GM21447 (cell line): ENCODE data around the gene RABEP1.
"Not testable (repeated sequence)": the region's sequence is repeated elsewhere in the genome, so short reads cannot be mapped to it uniquely, and the experiment has no call there.

Experiments used
- ATAC-seq: cut with Tn5 transposase; IDR thresholded peaks from one replicate; pipeline ENCODE4 v1.9.1; 2021; ENCODE audit not compliant: unreplicated experiment

The RABEP1 gene

DNA sequence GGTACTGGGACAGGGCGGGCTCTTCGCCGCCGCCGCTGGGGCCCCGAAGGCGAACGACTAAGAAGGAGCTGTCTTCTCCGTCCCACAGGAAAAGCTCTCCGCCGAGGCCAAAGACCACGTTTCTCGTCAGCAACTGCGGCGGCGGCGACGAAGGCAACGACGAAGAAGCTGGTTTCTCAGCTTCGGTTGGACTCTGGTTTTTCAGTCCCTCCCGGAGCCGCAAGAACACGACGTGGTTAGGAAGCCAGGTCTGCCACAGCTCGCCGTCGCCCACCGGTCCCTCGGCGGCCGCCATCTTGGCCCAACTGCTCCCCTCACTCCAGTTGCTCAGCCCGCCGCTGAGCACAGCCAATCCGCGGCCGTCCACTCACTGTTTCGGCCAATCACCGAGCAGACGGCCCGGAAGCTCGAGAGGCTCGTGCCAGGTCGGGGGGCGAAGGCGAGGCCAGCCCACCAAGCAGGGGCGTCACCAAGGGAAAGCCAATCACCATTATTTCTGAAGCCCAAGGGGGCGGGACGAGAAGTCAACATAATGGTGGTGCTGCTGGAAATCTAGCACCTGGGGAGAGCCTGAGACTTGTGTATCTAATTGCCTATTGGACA, 137.4 kb downstream of the RABEP1 start, which contains the start of gene NUP88:
Gene NUP88, minus strand, starts transcription at position 307 of the 603 bp plus-strand sequence. Its CDS starts 12 bp downstream, at position 295.
- ATAC-seq: peak; percentile 73

DNA sequence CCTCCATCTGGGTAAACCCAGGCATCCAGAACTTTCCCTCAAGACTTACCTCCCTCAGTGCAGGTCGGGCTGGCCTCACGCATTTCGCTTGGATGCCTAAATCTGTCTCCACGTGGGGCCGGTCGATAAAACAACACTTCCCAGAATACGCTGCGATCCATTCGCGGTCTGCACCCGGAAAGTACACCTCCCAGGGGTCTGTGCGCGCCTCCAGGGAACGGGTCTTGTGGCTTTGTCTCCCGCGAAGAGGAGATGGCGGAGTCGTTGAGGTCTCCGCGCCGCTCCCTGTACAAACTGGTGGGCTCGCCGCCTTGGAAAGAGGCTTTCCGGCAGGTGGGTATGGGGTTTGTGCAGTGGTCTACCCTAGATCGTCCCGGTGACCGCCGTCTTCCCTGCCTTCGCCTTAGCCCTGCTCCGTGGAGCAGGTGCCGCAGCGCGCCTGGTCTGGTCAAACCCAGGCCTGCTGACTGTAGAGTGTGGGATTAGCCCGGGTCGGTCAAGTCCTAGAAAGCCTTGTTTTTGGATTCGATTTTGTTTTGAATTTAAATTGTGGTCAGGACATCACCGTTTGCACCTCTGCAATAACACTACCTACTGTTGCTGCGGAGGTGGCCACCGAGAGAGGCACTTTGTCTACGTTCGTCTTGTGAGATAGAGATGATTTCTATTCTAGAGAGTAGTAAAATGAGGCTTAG, 138.0 kb downstream of the RABEP1 start, which contains the start of gene RPAIN:
Gene RPAIN, plus strand, starts transcription at position 224 of the 695 bp plus-strand sequence. Its CDS starts 29 bp downstream, at position 253.
- peak; percentile 57 for ATAC-seq

DNA sequence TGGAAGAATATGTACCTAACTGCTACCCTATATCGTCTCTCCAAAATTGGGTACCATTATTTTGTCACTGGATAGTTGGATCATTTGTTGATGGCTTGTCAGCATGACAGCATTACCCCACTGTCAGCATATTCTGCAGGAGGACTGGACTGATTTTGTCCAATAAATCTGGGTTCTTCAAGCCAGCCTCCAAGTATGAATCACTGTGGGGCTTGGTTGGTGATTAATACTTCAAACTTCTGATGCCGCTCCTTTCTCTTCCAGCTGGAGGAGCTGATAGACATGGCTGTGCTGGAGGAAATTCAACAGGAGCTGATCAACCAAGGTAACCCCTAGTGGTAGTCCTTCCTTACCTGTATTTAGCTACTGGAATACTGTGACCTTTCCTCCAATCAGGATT, 140.4 kb downstream of the RABEP1 start:
- no peak for ATAC-seq

DNA sequence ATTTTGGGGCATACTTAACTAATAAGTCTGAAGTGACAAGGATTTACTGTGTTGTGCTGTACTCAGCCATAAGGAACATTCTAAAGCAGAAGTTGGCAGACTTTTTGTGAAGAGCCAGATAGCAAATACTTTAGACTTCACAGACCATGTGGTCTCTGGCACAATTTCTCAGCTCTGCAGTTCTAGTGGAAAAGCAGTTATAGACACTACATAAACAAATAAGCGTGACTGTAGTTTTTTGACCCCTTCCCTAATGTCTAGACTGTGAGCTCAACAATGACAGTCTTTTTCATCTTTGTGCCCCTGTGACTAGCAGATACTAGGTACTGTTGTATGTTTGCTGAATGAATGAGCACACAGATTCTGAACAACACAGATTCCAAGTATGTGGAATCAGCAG, 142.8 kb downstream of the RABEP1 start:
- no peak for ATAC-seq

DNA sequence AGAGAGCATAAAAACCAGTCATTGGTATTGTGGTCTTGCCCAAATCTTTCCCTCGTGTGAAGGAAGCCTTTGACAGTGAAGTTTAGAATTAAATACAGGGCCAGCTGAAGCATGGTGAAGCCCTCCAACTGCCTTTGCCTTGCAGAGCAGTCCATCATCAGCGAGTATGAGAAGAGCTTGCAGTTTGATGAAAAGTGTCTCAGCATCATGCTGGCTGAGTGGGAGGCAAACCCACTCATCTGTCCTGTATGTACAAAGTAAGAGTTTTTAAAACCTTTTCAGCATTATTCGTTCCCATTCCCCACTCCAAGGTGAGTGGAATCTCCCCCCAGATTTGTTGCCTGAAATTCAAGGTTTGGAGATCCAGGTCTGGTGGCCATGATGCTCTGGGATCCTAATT, 143.7 kb downstream of the RABEP1 start:
- no peak for ATAC-seq

DNA sequence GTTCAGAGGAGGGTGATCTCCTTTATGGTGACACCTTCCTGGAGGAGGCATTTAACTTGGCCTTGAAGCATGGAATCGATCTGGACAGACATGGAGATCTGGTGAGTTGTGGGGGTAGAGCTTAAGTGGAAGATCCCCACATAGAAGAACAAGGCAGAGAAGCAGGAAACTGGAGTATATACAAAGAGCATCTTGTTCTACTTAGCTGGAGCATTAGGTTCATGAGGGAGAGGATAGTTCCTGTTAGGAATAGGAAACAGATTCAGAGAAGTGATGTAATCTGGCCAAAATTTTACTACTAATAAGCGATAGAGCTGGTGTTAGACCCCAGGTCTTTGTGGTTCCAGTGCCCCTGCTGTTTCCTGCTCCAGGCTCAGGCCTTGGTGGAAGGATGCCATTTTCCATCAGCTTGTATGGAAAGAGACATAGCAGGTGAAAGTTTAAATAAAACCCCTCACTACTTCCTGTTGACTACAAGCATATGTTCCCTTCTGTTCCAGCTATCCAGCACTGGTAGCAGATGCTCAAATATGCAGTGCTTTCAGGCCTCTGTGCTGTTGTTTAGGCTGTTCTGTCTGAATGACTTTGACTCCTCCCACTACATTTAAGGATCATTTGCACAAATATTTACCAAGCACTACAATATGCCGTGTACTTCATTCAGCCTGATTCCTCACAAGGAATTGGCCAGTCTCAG, 147.3 kb downstream of the RABEP1 start:
- ATAC-seq: no peak

DNA sequence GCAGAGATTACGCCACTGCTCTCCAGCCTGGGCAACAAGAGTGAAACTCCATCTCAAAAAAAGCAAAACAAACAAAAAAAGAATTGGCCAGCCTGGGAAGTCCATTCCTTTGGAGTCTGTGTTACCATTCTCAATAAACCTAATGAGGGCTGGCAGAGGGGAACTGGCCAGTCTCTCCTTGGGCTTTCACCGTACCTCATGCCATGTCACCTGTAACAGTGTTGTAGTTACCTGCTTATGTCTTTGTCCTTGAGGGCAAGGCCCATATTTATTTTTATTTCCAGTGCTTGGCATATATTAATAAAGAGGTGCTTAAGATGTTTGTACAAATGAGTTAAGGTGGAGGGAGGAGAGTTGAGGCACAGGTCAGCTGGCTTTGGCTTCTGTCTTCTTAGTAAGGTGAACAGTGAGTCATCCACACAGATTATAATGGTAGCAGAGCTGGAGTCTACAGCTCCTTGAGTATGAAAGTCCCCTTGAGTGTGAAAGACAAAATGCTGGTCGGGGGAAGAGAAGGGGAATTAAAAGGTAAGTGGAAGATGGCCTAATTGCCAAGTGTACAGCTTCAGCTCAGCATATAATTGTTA, 148.4 kb downstream of the RABEP1 start:
- no peak for ATAC-seq

DNA sequence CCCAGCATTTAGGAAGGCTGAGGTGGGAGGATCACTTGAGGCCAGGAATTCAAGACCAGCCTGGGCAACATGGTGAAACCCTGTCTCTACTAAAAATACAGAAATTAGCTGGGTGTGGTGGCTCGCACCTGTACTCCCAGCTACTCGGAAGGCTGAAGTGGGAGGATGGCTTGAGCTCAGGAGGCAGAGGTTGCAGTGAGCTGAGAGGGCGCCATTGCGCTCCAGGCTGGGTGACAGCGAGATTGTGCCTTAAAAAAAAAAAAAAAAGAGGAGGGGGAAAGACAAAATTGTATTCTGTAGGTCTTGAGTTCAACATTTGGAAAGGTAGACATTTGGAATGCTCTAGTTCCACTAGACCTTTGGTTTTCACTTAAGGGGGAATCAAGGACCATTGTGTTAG, 149.2 kb downstream of the RABEP1 start:
- ATAC-seq: not testable (repeated sequence)

DNA sequence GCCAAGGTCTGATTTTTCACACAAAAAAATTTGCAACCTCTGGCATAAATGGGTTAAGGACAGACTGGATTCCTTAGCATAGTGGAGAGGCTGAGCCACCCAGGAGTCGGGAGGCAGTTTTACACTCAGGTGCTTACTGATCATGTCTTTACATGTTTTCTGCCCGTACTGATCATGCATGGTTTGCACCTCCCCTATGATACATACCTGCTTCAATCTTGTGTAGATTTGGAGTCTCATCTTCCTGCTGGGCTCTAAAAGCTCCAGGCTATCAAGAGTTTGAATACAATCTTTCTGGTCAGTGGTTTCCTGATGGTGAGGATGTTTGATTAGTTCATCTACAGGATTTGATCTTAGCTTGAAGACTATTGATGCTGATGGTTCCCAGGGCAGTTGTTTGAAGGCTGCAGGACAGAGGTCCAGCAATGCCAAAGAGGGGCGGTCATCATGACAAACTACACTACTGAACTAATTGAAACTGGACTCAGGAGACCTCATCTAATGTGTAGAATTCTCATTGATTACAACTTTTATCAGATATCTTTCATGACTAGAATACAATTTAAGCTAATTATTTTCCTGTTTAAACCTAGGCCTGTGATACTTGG, 150.0 kb downstream of the RABEP1 start:
- ATAC-seq: no peak

DNA sequence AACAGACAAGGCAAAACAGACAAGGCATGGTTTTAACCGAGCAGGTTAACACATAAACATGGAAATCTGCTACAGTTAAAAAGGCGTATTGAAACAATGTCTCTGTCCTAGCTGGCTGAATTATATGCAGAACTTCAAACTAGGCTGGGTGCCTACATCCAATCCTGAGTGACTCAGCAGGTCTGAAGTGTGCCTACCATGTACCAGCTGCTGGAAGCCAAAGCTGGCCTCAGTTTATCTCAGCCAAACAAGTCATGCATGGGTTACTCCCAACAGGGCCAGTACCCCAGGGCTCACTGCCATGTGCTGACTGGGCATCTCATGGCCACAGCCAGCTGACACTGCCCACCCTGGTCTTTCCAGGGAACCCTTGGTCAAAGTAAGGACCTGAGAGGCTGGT, 152.9 kb downstream of the RABEP1 start:
- ATAC-seq: no peak
